ENCODE measurements around the gene RTN4RL1. TPM values are rescaled to one million over a fixed set of nuclear protein-coding genes. Genes with fewer than 3 reads are reported as not detected.

RTN4RL1 gene
- total RNA-seq, 1 experiment from 2014 or later: 7.0 TPM

DNA sequence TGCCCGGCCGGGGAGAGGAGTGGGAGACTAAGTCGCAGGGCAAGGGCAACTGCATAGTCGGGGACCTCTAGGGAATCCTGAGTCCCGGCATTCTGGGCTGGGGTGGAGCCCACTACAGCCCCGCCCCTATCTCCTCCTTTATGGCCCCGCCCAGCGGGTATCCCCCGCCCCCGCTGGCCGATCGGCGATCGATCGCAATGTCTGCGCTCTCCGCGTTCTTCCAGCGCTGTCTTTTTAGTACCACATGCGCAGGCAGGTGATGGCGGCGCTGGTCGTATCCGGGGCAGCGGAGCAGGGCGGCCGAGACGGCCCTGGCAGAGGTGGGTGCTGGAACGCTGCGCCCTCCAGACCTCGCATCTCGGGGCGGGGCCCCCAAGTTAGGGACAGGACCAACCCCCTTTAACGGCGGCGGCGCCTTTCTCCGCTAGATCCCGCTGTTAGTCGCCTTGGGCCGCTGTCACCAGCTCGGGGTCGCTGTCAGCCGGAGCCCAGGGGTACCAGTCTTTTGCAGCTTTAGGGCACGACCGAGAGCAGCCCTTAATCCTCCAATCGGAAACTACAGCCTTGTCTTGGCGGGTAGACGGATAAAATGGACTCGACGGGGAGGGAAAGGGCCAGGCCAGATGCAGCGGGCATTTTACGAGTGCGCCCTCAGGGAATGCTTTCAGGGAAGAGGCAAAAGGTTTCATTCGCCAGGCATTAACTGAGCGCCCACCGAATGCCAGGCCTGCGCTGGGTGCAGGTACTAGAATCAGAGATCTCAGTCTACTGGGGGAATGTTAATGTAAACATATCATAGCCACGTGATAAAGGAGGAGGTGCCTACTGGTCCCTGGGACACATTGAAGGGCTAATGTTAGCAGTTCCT lies 5.0 kb upstream of the RTN4RL1 start, which contains the start of gene DPH1:
Gene DPH1 (plus strand): TSS at position 243 of the 868 bp plus-strand sequence. CDS start 17 bp downstream, at position 260.
- peaks cover 43% of the 10 kb centered on the region for H3K27me3 ChIP-seq (ENCODE audit: control insufficient read depth, insufficient read depth, low read length)
- peak within 1 kb of the TSS; percentile 95 for H3K4me3 ChIP-seq (ENCODE audit: insufficient read depth, low read depth, low read length)
- H3K36me3 ChIP-seq (replicated peaks; ENCODE audit: control insufficient read depth, insufficient read depth, low read length): no peaks in the 10 kb centered on the region
- peak; percentile 99 for DNase-seq

GRCh38 chr17:2028737-2029136 lies 3.6 kb upstream of the RTN4RL1 start:
- no peak overlapping the region for H3K4me3 ChIP-seq (ENCODE audit: insufficient read depth, low read depth, low read length)
- no peaks in the 10 kb centered on the region for H3K36me3 ChIP-seq (replicated peaks; ENCODE audit: control insufficient read depth, insufficient read depth, low read length)
- peaks cover 57% of the 10 kb centered on the region for H3K27me3 ChIP-seq (ENCODE audit: control insufficient read depth, insufficient read depth, low read length)
- no peak for DNase-seq

- no peaks in the 10 kb centered on the region for H3K36me3 ChIP-seq (replicated peaks; ENCODE audit: control insufficient read depth, insufficient read depth, low read length)
- H3K27me3 ChIP-seq (ENCODE audit: control insufficient read depth, insufficient read depth, low read length): peaks cover 62% of the 10 kb centered on the region
- H3K4me3 ChIP-seq (ENCODE audit: insufficient read depth, low read depth, low read length): no peak overlapping the region
- no peak for DNase-seq
Observed at GRCh38 chr17:2028234-2028614, 3.1 kb upstream of the RTN4RL1 start.

DNA sequence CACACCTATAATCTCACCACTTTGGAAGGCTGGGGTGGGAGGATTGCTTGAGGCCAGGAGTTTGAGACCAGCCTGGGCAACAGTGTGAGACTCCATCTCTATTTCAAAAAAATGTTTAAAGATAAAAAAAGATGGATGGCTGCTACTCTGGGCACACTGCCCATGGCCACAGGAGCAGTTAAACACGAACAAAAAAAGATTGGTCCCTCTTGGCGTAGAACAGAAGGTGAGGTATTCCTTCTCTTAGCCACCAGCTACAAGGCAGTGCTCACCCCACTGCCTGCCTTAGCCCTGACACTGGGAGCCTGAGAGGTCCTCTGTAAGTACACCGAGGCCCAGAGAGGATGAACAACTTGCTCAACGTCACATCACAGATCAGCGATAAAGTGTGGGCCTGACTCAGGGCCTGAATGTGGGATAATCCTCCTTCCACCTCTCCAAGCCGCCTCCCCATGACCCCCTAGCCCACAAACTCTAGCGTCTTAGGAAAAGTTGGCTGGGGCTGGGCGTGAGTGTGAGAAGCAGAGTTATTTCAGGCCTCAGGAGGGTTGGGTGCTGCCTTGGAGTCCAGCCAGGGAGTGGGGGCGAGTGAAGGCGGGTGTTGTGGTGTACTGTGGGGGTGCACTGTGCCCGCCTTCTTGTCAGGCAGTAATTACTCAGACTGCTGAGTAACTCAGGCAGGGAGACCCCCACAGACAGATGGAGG lies 2.5 kb upstream of the RTN4RL1 start:
- H3K36me3 ChIP-seq (replicated peaks; ENCODE audit: control insufficient read depth, insufficient read depth, low read length): no peaks in the 10 kb centered on the region

DNA sequence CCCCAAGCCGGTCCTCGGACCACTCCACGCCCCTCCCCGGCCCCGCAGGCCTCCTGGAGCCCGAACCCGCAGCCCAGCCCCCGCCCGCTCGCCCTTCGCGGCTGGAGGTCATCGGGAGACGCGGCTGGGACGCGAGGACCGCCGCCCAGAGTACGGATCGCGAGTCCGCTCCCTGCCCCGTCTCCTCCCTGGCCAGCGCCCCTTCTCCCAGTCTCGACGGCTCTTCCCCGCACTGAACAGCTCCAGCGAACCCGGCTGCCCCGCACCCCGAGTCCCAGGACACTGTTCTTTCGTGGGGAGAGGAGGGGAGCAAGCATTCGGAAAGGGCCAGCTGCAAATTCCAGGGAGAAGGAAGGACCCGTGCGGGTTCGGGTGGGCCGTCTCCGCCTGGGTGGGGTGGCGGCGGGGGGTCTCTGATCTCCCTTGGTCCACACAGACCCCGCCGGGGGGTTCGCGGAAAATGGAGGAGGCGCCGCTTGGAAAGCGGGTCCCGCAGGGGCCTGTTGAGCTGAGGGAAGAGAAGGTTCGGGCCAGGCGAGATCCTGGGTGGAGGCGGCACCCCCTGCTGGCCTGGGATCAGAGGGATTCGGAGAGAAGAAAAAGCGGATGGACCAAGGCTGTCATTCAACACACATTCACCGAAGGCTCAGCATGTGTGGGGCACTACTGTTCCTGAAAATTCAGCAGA lies 632 bp upstream of the RTN4RL1 start:
- peak overlapping the region; percentile 48 for H3K4me3 ChIP-seq (ENCODE audit: insufficient read depth, low read depth, low read length)
- H3K27me3 ChIP-seq (ENCODE audit: control insufficient read depth, insufficient read depth, low read length): peaks cover 70% of the 10 kb centered on the region
- no peaks in the 10 kb centered on the region for H3K36me3 ChIP-seq (replicated peaks; ENCODE audit: control insufficient read depth, insufficient read depth, low read length)
- DNase-seq: peak; percentile 88

More for the DNA sequence above, 2.5 kb upstream of the RTN4RL1 start:
- Histone ChIP-seq H3K27me3 (ENCODE audit: control insufficient read depth, insufficient read depth, low read length) (peaks cover 68% of the 10 kb centered on the region), H3K4me3 (ENCODE audit: insufficient read depth, low read depth, low read length) (no peak overlapping the region)
- DNase-seq: no peak

DNA sequence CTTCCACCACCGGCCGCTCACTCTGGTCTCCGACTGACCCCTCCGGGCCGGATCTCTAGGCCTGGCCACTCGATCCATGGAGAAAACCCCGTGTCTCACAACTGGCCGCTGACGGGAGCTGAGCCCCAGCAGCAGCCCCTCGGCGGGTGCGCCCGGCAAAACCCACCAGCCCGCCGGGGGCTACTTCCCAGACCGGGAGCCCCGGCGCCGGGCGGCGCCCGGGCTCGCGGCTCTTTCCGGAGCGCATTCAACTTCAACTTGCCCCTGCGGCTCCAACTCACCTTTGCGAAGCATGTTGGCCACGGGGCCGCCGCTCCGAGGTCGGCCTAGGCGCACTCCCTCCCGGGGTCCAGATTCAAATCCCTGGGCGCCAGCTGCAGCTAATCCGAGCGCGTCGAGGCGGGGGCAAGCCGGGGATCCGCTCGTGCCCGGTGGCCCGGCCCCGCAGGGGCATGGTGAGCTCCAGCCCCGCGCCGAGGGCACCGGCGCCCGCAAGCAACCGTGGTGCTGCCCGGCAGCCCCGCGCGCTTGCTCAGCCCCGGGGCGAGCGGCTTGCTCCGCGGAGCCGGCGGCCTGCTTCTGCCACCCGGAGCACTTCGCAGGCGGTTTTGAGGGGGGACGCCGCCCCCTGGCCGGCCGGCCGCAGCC lies 438 bp downstream of the RTN4RL1 start:
- Histone ChIP-seq H3K36me3 (replicated peaks; ENCODE audit: control insufficient read depth, insufficient read depth, low read length) (no peaks in the 10 kb centered on the region), H3K27me3 (ENCODE audit: control insufficient read depth, insufficient read depth, low read length) (peaks cover 69% of the 10 kb centered on the region), H3K4me3 (ENCODE audit: insufficient read depth, low read depth, low read length) (peak overlapping the region; percentile 48)
- peak; percentile 82 for DNase-seq

DNA sequence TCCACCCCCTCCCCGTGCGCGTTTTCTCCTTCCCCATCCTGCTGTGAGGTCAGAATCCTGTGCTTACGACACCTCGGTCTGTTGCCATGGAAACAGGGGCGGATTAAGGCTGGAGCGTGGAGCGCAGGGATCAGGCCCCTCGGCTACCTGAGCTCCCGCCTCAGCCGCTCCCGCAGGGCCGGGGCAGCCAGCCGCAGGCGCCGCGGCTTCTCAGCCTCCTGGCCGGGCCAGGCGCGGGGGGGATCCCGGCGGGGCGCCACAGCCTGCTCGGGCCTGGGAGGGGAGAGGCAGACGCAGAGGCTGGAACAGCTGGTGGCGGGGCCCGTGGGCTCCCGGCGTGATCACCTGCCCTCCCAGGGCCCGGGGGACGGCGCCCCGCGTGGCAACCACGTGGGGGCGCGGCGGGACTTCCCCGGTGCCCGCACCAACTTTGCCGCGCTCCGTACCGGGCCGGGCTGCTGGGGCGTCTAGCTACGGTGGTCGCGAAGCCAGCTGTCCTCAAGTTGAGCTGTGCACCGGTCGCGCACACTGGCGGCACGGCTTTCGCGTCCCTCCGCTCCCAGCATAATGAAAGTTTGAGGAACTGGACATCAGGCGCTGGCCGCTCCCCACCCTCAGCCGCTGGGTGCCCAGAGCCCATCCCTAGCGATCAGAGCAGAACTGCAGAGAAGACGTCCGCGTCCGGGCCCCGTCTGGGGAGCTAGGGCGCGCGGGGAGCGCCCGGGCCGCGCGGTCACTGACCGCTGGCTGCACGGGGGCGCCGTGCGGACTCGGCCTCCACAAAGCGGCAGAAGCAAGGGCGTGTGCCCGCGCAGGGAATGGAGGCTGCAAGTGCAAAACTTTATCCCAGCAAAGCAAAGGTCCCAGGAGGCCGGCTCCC lies 1.2 kb downstream of the RTN4RL1 start:
- peak; percentile 98 for DNase-seq
- H3K36me3 ChIP-seq (replicated peaks; ENCODE audit: control insufficient read depth, insufficient read depth, low read length): no peaks in the 10 kb centered on the region
- H3K27me3 ChIP-seq (ENCODE audit: control insufficient read depth, insufficient read depth, low read length): peaks cover 63% of the 10 kb centered on the region
- peak overlapping the region; percentile 48 for H3K4me3 ChIP-seq (ENCODE audit: insufficient read depth, low read depth, low read length)

DNA sequence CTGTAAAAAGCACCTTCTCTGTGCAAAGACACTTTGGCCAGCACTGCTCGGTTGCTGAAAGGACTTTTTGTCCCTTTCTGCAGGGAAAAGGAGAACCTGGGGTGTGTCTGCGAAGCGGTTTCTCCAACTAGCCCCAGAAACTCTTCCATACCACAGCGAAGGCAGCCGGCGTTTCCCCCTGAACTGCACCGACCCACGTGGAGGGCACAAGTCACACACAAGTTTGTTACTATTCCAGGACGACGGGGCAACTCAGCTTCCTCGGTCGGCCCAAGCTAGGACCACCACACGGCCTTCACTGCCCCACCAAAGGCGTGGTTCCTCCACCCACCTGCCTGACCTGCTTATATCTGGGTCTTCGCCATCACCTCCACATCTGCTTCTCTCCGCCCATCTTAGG lies 1.9 kb downstream of the RTN4RL1 start:
- Histone ChIP-seq H3K27me3 (ENCODE audit: control insufficient read depth, insufficient read depth, low read length) (peaks cover 59% of the 10 kb centered on the region), H3K4me3 (ENCODE audit: insufficient read depth, low read depth, low read length) (no peak overlapping the region), H3K36me3 (replicated peaks; ENCODE audit: control insufficient read depth, insufficient read depth, low read length) (no peaks in the 10 kb centered on the region)
- DNase-seq: no peak

GRCh38 chr17:2022647-2023240 lies 2.4 kb downstream of the RTN4RL1 start:
- H3K27me3 ChIP-seq (ENCODE audit: control insufficient read depth, insufficient read depth, low read length): peaks cover 54% of the 10 kb centered on the region
- no peak for DNase-seq
- H3K4me3 ChIP-seq (ENCODE audit: insufficient read depth, low read depth, low read length): no peak overlapping the region
- no peaks in the 10 kb centered on the region for H3K36me3 ChIP-seq (replicated peaks; ENCODE audit: control insufficient read depth, insufficient read depth, low read length)

GRCh38 chr17:2020721-2021120 lies 4.4 kb downstream of the RTN4RL1 start:
- no peaks in the 10 kb centered on the region for H3K36me3 ChIP-seq (replicated peaks; ENCODE audit: control insufficient read depth, insufficient read depth, low read length)
- DNase-seq: no peak
- peaks cover 37% of the 10 kb centered on the region for H3K27me3 ChIP-seq (ENCODE audit: control insufficient read depth, insufficient read depth, low read length)
- H3K4me3 ChIP-seq (ENCODE audit: insufficient read depth, low read depth, low read length): no peak overlapping the region

DNA sequence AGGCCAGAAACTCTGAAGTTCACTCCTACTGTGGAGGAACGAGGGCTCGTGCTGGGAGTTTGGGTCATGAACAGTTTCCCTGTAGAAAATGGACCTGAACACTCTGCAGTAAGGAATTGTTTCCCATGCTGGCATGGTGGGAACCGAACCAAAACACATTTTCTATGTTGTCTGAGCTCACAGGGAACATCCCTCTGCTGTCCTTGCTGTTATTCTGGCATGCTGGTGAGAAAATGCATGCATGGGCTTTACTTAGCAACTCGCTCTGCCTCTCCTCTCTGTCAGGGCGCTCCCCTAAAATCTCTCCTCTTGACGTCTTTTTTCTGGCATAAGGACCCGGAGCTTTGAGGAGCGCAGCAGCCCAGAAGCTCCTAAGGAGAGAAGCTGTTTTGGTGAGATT lies 5.4 kb downstream of the RTN4RL1 start:
- DNase-seq: no peak
- H3K36me3 ChIP-seq (replicated peaks; ENCODE audit: control insufficient read depth, insufficient read depth, low read length): no peaks in the 10 kb centered on the region
- H3K4me3 ChIP-seq (ENCODE audit: insufficient read depth, low read depth, low read length): no peak overlapping the region
- H3K27me3 ChIP-seq (ENCODE audit: control insufficient read depth, insufficient read depth, low read length): peaks cover 27% of the 10 kb centered on the region

GRCh38 chr17:2018716-2019510 lies 6.2 kb downstream of the RTN4RL1 start:
- Histone ChIP-seq H3K36me3 (replicated peaks; ENCODE audit: control insufficient read depth, insufficient read depth, low read length) (no peaks in the 10 kb centered on the region), H3K4me3 (ENCODE audit: insufficient read depth, low read depth, low read length) (no peak overlapping the region), H3K27me3 (ENCODE audit: control insufficient read depth, insufficient read depth, low read length) (peaks cover 18% of the 10 kb centered on the region)
- DNase-seq: no peak
